Measurements from ENCODE around the gene PRKCD.

The PRKCD gene

DNA sequence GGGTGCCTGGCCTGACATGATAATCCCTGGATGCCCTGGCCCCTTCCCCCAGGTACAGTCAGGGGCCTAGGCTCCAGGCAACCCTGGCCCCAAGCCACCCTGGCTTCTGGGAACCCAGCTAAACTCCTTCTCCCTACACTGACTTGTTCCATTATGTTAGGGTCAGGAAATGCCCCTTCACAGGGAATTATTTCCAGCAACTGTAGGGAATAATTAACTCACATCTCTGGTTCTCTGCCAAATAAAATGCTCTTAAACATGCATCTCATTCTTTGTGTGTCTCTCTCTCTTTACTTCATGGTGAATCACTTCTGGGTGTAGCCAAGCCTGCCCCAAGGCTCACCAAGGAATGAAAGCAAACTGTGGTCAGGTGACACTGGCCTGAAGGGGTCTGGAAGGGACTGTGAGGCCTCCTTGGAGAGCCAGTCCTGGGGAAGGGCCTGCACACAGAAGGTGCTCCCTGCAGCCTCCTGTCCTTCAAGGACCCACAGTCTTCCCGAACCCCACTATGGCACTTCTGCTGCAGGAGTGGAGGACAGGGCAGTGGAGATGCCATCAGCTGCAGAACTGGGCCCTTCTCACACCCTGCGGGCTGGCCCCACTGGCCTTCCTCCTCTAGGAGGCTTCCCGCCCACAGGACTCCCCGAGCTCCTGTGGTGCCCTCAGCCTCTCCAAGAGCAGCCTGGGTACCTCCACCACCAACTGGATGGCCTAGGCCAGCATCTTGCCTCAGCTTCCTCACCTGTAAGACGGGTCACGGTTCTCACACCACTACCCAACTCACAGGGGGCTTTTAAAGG, 77.2 kb downstream of the PRKCD start:
- H3K27ac ChIP-seq: peak overlapping the region; percentile 75
- TF ChIP-seq ZFX (IDR thresholded peaks at IDR 0.05; ENCODE audit: borderline replicate concordance): no peak
- TF ChIP-seq, protein P1, sequence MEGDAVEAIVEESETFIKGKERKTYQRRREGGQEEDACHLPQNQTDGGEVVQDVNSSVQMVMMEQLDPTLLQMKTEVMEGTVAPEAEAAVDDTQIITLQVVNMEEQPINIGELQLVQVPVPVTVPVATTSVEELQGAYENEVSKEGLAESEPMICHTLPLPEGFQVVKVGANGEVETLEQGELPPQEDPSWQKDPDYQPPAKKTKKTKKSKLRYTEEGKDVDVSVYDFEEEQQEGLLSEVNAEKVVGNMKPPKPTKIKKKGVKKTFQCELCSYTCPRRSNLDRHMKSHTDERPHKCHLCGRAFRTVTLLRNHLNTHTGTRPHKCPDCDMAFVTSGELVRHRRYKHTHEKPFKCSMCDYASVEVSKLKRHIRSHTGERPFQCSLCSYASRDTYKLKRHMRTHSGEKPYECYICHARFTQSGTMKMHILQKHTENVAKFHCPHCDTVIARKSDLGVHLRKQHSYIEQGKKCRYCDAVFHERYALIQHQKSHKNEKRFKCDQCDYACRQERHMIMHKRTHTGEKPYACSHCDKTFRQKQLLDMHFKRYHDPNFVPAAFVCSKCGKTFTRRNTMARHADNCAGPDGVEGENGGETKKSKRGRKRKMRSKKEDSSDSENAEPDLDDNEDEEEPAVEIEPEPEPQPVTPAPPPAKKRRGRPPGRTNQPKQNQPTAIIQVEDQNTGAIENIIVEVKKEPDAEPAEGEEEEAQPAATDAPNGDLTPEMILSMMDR (IDR thresholded peaks at IDR 0.05): no peak

DNA sequence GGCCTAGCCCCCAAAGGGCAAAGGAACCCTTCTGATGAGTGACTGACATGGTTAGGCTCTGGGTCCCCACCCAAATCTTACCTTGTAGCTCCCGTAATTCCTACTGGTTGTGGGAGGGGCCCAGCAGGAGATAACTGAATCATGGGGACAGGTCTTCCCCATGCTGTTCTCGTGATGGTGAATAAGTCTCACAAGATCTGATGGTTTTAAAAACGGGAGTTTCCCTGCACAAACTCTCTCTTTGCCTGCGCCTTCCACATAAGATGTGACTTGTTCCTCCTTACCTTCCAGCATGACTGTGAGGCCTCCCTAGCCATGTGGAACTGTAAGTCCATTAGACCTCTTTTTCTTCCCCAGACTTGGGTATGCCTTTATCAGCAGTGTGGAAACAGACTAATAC, 77.9 kb downstream of the PRKCD start:
- TF ChIP-seq ZFX (IDR thresholded peaks at IDR 0.05; ENCODE audit: borderline replicate concordance): no peak
- TF ChIP-seq, protein P1 (IDR thresholded peaks at IDR 0.05): no peak
- peak overlapping the region; percentile 75 for H3K27ac ChIP-seq

DNA sequence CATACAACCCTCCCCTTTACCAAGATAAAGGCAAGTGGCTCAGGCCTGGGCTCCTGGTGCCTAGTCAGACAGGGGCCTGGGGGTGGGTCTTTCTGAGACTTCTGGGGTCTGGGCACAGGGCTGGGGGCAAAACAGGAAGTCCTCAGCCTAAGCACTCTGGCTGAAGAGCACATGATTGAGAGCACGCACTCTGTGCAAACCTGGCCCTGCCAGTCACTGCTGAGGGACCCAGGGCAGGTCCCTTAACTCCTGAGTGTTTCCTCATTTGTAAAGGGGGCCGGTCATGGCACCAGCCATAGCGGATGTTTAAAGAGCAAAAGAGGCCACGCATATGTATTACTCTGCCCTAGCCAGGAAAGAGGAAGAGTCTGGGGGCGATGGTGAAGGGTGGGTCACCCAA, 78.8 kb downstream of the PRKCD start:
- no peak for TF ChIP-seq ZFX (IDR thresholded peaks at IDR 0.05; ENCODE audit: borderline replicate concordance)
- TF ChIP-seq, protein P1 (IDR thresholded peaks at IDR 0.05): no peak
- peak overlapping the region; percentile 75 for H3K27ac ChIP-seq

DNA sequence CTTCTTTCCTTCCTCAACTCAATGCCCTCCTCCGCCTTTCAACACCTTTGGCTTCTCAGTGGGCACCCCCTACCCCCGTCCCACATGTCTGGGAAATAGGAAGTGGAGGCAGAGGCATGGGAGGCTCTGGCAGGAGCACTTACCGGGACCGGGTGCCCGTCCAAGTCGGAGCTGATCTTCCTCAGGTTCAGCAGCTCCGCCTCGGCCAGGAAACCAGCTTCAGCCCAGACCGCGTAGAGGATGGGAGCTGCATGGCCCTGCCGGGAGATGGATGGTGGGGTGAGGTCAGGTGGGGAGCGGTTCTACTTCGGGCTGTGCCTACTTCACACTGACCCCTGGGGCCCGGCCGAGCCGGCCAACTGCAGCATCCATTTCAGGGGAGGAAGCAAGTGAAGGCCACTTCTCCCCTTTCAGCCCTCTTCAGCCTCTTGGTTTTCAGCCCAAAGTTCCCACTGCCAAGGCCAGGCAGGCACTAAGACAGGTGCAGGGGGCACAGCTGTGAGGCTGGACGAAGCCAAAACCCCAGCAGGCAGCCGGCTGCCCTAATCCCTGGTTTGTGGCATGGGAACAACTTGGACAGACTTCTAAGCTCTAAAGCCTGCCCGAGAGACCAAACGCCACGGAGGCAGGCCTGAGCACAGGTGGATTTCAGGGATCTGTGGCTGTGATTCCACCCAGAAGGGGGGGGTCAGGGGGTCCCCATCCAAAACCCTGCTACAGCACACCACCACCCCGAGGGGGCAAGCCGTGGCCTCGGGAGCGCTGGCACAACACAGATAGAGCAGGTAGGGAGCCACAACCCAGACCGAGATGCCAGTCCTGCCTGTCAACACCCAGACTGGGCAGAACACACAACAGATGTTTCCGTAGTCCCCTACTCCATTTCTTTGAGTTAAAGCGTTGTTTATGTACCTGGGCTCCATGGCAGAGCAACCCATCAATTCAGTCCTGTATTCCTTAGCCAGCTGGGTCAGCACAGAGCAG, 80.3 kb downstream of the PRKCD start:
- TF ChIP-seq ZFX (IDR thresholded peaks at IDR 0.05; ENCODE audit: borderline replicate concordance): no peak
- TF ChIP-seq, protein P1 (IDR thresholded peaks at IDR 0.05): no peak
- H3K27ac ChIP-seq: no peak overlapping the region; the same call in 1 of the 2 replicates

DNA sequence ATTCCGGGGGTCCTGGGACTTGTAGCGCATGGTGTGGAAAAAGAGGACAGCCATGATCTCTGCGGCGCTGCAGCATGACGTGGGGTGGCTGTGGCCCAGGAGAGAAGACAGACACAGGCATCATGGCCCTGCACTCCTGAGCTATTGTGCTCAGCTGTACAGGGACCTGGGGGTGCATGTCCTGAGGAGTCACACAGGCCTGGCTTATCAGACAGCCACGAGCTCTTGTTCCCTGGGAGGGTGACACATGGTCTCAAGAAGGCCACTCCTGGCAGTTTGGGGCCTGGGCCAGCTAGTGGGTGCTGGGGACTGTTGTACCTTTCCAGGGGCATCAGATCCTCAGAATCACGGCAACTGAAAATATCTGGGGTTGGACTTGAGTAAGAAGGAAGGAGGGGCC, 81.1 kb downstream of the PRKCD start:
- H3K27ac ChIP-seq: no peak overlapping the region

More for the DNA sequence above, 81.1 kb downstream of the PRKCD start:
- TF ChIP-seq, protein P1 (IDR thresholded peaks at IDR 0.05): no peak
- TF ChIP-seq ZFX (IDR thresholded peaks at IDR 0.05; ENCODE audit: borderline replicate concordance): no peak
